LNCAP (cell line): ENCODE measurements around the gene USP48.

Experiments used
- TF ChIP-seq, protein P1 (sequence below): fragments of 450-650 bp; IDR thresholded peaks from 2 replicates; pipeline ENCODE4 v1.5.1; 2017; ENCODE audit warnings: mild to moderate bottlenecking

USP48 gene

DNA sequence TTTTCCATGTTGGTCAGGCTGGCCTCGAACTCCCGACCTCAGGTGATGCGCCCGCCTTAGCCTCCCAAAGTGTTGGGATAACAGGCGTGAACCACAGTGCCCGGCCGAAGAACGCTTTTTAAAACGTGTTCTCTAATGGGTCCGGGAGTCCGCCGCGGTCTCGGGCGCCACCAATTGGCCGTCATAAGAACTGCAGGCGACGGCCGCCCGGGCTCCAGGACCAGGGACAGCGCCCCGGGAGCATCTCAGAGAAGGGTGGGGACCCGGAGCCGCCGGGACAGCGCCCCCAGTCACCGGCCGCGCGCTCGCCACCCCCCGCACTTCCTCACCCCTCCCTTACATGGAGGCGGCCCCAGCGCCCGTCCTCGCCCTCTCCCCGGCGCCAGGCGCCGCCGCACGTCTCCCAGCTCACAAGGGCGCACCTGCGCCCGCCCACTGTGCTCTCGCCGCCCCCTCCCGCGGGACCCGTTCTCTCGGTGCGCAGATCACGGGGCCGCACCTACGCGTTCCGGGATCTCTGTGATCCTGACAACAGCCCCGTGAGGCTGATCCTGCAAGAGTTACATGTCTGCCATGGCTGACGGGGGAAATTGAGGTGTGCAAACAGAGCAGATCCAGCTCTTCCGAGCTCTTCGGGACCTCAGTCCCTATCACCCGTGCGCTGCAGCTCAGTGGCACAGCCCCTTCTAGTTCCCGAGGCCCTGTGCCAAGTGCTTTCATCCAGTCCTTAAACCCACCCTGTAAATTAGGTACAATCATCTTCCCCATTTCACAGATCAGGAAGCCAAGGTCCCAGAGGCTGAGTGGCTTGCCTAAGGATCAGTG lies 123.6 kb downstream of the USP48 start:
- TF ChIP-seq, protein P1, sequence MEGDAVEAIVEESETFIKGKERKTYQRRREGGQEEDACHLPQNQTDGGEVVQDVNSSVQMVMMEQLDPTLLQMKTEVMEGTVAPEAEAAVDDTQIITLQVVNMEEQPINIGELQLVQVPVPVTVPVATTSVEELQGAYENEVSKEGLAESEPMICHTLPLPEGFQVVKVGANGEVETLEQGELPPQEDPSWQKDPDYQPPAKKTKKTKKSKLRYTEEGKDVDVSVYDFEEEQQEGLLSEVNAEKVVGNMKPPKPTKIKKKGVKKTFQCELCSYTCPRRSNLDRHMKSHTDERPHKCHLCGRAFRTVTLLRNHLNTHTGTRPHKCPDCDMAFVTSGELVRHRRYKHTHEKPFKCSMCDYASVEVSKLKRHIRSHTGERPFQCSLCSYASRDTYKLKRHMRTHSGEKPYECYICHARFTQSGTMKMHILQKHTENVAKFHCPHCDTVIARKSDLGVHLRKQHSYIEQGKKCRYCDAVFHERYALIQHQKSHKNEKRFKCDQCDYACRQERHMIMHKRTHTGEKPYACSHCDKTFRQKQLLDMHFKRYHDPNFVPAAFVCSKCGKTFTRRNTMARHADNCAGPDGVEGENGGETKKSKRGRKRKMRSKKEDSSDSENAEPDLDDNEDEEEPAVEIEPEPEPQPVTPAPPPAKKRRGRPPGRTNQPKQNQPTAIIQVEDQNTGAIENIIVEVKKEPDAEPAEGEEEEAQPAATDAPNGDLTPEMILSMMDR: peak; percentile 69

DNA sequence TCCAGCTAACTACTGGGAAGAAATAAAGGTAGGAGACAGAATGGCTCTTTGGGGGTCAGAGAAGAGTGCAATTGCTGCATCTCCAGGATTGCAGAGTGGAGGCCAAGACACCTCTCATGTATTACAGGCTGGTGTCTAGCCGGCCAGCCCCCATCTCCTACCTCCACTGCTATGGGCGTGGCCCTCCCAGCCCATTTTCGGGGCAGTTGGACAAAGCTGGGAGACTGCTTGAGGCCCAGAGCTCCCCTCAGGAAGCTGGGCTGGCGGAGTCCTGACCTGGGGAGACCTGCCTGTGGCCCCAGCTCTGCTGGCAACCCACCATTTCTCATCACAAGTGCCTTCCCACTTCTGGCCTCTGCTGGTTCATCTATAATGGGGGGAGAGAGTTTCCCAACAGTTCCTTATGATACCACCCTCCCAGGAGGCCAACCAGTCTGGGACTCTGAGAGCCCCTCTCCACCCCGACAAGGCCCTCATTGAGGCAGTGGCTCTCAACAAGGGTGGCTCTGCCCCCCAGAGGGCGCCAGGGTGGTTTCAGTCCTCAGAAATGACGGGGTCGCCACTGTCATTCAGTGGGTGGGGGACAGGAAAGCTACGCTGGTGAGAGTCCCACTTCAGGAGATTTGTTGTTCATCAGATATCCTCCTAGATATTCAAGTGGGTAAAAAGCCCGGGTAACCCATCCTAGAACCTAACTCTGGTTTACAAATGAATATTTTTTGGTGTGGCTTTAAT lies 125.3 kb downstream of the USP48 start:
- TF ChIP-seq, protein P1: no peak

DNA sequence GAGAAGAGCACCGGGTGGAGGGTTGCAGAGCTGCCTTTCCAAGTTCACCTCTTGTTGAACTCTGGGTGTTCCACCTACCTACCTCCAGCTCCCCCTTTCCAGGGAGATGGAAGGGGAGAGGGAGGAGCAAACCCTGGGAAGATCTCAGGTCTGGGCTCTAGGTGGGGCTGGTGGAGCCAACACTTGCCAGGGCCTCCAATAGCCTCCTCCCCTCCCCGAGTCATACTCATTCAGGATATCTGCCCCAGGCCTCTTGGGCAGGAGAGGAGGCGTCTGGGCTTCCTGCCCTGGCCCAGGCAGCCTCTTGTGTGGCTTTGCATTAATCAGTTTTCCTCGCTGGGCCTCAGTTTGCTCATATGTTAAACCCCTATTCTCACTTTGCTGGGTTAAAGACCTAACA lies 127.2 kb downstream of the USP48 start:
- TF ChIP-seq, protein P1: no peak

DNA sequence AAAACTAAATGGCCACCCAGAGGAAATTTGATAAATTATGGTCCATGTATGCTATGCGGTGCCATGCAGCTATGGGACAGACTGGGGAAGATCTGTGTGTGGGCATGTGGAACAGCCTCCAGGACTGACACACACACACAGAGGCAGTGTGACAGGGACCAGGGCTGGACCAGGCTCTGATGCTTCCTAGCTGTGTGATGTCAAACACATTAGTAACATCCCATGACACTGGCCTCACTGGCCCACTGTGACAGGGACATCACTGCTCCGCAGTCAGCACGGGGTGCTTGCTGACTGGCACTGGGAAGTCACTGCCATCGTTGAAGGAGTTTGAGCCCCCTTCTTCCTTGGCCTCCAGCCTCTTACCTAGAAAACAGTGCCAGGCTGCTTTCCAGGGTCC lies 127.7 kb downstream of the USP48 start:
- TF ChIP-seq, protein P1: no peak

DNA sequence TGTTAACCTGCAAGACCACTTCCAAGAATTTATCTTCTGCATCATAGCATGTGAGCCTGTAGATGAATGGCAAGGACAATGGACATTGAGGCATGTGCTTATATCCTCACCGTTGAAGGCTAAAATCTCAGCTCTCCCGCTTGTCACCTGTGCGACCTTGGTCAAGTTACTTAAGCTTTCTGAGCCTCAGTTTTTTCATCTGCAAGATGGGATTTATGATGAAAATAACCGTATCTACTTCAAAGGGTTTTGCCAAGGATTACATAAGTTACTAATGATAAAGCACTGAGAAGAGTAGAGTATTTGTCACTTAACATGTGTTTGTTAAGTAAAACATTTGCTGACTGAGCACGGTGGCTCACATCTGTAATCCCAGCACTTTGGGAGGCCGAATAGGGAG lies 128.7 kb downstream of the USP48 start:
- TF ChIP-seq, protein P1: no peak

DNA sequence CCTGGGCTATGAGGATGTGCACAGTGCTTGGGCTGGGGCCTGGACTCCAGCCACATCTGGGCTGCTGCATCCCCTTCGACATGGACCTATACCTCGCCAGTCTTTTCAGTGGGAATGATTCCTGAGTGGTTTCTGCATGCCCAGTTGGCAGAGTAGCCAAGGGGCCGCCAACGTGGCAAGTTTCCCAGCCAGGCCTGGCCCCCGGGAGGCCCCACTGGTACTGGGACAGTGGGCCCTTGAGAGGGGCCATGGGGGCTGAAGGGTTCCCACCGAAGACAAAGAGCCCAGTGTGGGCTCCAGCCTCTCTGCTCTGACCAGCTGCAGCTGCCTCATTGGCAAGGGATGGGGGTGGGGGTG lies 129.2 kb downstream of the USP48 start:
- TF ChIP-seq, protein P1: no peak

DNA sequence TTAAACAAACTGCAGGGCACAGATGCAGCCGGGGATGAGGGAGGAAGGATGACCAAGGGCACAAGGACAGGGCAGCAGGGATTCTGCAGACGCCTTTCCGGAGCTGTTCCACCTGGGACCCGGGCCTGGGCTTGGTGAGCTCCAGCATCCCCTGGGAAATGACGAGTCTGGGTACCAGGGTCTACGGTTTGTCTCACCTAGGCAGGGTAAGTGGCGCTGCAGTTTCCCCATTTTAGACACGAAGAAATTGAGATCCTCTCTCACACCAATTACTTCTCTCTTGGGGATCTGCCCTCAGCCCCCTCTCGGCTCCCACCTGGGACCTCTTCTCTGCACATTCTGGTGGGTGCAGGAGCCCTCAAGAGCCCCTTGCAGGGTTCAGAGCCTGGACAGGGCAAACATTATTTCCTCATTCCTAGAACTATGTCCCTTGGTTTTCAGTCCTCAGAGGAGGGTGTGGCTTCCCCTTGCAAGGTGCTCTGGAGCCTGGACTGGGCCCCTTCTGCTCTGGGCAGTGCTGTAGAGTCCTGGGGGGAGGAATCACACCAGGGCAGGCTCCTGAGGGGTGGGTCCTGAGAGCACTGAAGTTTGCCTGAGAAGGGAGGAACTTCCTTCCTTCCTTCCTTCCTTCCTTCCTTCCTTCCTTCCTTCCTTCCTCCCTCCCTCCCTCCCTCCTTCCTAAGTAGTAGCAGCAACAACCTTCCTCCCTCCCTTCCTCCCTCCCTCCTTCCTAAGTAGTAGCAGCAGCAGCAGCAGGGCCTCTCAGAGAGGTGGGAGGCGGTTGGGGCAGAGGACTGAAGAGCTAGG lies 129.8 kb downstream of the USP48 start:
- TF ChIP-seq, protein P1: no peak
